ENCODE data around the gene SNX32. TPM values are rescaled to one million over a fixed set of nuclear protein-coding genes. Genes with fewer than 3 reads are reported as not detected.
A peak's percentile ranks its signal among the peaks of the same experiment; 100 is the strongest.

The SNX32 gene
- total and polyA plus RNA-seq, 4 donors = 0.14 to 0.88 (median 0.64) TPM

DNA sequence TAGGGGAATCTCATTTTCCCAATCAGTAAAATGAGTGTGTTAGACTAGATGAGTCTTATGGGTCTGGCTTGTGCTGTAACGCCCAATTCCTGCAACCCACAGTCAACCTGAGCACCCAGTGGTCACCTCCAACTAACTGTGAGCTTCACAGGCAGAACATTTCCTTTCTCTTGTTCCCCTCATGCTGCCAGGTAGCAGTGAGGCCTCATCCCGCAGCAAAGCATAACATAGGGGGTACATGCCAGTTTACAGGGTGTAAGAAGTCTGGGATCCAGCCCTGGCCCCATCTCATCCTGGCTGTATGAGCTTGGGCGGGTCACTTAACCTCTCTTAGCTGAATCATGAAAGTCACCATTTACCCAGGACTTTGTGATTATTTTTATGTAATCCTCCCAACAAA is 35.1 kb downstream of the SNX32 start:
- H3K4me3 ChIP-seq = no peak overlapping the region
- peaks cover 13 to 50% (median 30%) of the 10 kb centered on the region in 4 donors for H3K36me3 ChIP-seq (ENCODE audit: control insufficient read depth in 4 of 4, insufficient read depth in 4 of 4, low read length in 4 of 4)
- WGBS, 2 donors = 94 to 97% methylated on average over 3 of the region's 3 CpGs
- no peaks in the 10 kb centered on the region for H3K27me3 ChIP-seq (ENCODE audit: control insufficient read depth in 3 of 3, insufficient read depth in 3 of 3, low read length in 2 of 3)
- no peak for ATAC-seq (ENCODE audit: insufficient read depth, low FRiP score)
- H3K9ac ChIP-seq (ENCODE audit: insufficient read depth in 1 of 2, low read length in 2 of 2) = no peak overlapping the region
- H3K9me3 ChIP-seq (ENCODE audit: control insufficient read depth in 4 of 4, insufficient read depth in 3 of 4, low read length in 3 of 4) = no peaks in the 10 kb centered on the region
- peaks cover 0 to 27% (median 9%) of the 10 kb centered on the region in 5 donors for H3K4me1 ChIP-seq (ENCODE audit: control insufficient read depth in 5 of 5, insufficient read depth in 5 of 5, low read length in 5 of 5)
- DNase-seq = no peak
- H3K27ac ChIP-seq (ENCODE audit: low read depth in 1 of 2, low read length in 1 of 2) = no peak overlapping the region
- TF ChIP-seq, protein P1, sequence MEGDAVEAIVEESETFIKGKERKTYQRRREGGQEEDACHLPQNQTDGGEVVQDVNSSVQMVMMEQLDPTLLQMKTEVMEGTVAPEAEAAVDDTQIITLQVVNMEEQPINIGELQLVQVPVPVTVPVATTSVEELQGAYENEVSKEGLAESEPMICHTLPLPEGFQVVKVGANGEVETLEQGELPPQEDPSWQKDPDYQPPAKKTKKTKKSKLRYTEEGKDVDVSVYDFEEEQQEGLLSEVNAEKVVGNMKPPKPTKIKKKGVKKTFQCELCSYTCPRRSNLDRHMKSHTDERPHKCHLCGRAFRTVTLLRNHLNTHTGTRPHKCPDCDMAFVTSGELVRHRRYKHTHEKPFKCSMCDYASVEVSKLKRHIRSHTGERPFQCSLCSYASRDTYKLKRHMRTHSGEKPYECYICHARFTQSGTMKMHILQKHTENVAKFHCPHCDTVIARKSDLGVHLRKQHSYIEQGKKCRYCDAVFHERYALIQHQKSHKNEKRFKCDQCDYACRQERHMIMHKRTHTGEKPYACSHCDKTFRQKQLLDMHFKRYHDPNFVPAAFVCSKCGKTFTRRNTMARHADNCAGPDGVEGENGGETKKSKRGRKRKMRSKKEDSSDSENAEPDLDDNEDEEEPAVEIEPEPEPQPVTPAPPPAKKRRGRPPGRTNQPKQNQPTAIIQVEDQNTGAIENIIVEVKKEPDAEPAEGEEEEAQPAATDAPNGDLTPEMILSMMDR (IDR thresholded peaks at IDR 0.05; ENCODE audit: control extremely low read depth, extremely low read depth) = no peak

DNA sequence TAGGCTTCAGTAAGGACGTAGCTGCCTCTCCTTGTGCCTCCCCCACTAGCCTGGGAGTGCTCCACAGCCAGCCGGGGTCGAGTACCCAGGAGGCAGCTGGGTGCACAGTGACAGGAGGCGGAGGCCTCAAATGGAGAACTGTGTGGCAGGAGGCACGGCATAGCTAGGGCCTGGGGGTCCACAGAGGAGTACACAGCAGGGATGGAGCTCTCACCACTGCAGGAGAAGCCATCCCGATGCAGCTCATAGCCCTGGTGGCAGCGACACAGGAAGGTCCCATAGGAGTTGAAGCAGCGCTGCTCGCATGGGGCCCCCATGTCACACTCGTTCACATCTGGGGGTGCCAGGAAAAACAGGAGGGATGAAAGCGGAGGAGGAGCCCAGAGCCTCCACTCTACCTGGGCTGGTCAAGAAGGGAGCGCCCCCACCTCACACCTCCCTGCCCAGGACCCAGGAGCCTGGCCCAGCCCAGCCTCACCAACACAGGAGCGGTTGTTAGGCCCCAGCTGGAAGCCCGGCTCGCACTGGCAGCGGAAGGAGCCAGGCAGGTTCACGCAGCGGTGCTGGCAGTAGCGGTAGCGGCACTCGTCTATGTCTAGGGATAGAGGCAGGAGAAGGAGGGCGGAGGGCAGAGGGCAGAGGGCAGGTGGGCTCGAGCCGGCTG is 36.0 kb downstream of the SNX32 start:
- whole genome bisulfite sequencing, 2 donors = 87 to 89% methylated on average over 24 of the region's 24 CpGs
- Histone ChIP-seq H3K9ac (ENCODE audit: insufficient read depth in 1 of 2, low read length in 2 of 2) (no peak overlapping the region), H3K4me3 (no peak overlapping the region), H3K36me3 (ENCODE audit: control insufficient read depth in 4 of 4, insufficient read depth in 4 of 4, low read length in 4 of 4) (peaks cover 11 to 41% (median 23%) of the 10 kb centered on the region in 4 donors), H3K9me3 (ENCODE audit: control insufficient read depth in 4 of 4, insufficient read depth in 3 of 4, low read length in 3 of 4) (no peaks in the 10 kb centered on the region), H3K27ac (ENCODE audit: low read depth in 1 of 2, low read length in 1 of 2) (peak overlapping the region in 1 of 2 donors; percentile 20), H3K27me3 (ENCODE audit: control insufficient read depth in 3 of 3, insufficient read depth in 3 of 3, low read length in 2 of 3) (no peaks in the 10 kb centered on the region), H3K4me1 (ENCODE audit: control insufficient read depth in 5 of 5, insufficient read depth in 5 of 5, low read length in 5 of 5) (peaks cover 0 to 27% (median 9%) of the 10 kb centered on the region in 5 donors)
- DNase-seq = no peak
- TF ChIP-seq, protein P1 (IDR thresholded peaks at IDR 0.05; ENCODE audit: control extremely low read depth, extremely low read depth) = no peak
- no peak for ATAC-seq (ENCODE audit: insufficient read depth, low FRiP score)

DNA sequence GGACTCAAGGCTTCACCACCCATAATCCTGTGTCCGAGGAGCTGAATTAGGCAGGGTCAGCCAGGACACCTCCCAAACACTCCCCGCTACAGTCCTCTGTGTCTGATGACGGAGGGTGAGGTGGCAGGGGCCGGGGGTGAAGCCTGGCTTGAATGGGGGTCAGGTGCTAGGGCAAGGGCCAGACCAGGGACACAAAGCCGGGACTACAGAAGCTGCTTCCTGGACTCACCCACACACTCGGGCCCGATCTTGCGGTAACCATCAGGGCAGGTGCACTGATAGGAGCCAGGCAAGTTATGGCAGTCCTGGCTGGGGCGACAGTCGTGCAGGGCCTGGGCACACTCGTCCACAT is 36.5 kb downstream of the SNX32 start:
- DNase-seq (no peak), ATAC-seq (ENCODE audit: insufficient read depth, low FRiP score) (no peak)
- Histone ChIP-seq H3K27me3 (ENCODE audit: control insufficient read depth in 3 of 3, insufficient read depth in 3 of 3, low read length in 2 of 3) (no peaks in the 10 kb centered on the region), H3K4me1 (ENCODE audit: control insufficient read depth in 5 of 5, insufficient read depth in 5 of 5, low read length in 5 of 5) (peaks cover 0 to 27% (median 9%) of the 10 kb centered on the region in 5 donors), H3K9ac (ENCODE audit: insufficient read depth in 1 of 2, low read length in 2 of 2) (no peak overlapping the region), H3K27ac (ENCODE audit: low read depth in 1 of 2, low read length in 1 of 2) (peak overlapping the region in 1 of 2 donors; percentile 2), H3K9me3 (ENCODE audit: control insufficient read depth in 4 of 4, insufficient read depth in 3 of 4, low read length in 3 of 4) (no peaks in the 10 kb centered on the region), H3K36me3 (ENCODE audit: control insufficient read depth in 4 of 4, insufficient read depth in 4 of 4, low read length in 4 of 4) (peaks cover 8 to 37% (median 20%) of the 10 kb centered on the region in 4 donors), H3K4me3 (no peak overlapping the region)
- WGBS, 2 donors = 47 to 74% methylated on average over 11 of the region's 11 CpGs
- TF ChIP-seq, protein P1 (IDR thresholded peaks at IDR 0.05; ENCODE audit: control extremely low read depth, extremely low read depth) = no peak
